T follicular helper cell (primary cell): ENCODE measurements around the gene RBFA.

Experiments used
- DNase-seq: peaks from one replicate; pipeline ENCODE4 v3.0.0-alpha.2; 2020; ENCODE audit warnings: low read depth

The RBFA gene

GRCh38 chr18:80029690-80030089, 4.5 kb upstream of the RBFA start:
- DNase-seq: no peak

GRCh38 chr18:80033181-80034067, 810 bp upstream of the RBFA start:
- DNase-seq: no peak

- no peak for DNase-seq
Measured at GRCh38 chr18:80034852-80035406, 695 bp downstream of the RBFA start.

- no peak for DNase-seq
Measured at GRCh38 chr18:80035997-80036396, 1.8 kb downstream of the RBFA start.

GRCh38 chr18:80037300-80037699, 3.1 kb downstream of the RBFA start:
- no peak for DNase-seq

- no peak for DNase-seq
Measured at GRCh38 chr18:80037869-80038630, 3.8 kb downstream of the RBFA start.

GRCh38 chr18:80040515-80040914, 6.3 kb downstream of the RBFA start:
- no peak for DNase-seq

- DNase-seq: no peak
Measured at GRCh38 chr18:80041424-80041823, 7.2 kb downstream of the RBFA start.

GRCh38 chr18:80042785-80043184, 8.6 kb downstream of the RBFA start:
- DNase-seq: no peak

- DNase-seq: no peak
Measured at GRCh38 chr18:80044072-80044471, 9.8 kb downstream of the RBFA start.

- DNase-seq: no peak
Measured at GRCh38 chr18:80046011-80046410, 11.8 kb downstream of the RBFA start.

- DNase-seq: no peak
Measured at GRCh38 chr18:80046431-80046830, 12.2 kb downstream of the RBFA start.

- DNase-seq: no peak
Measured at GRCh38 chr18:80046961-80047541, 12.8 kb downstream of the RBFA start.

GRCh38 chr18:80050797-80051196, 16.6 kb downstream of the RBFA start:
- no peak for DNase-seq

- no peak for DNase-seq
Measured at GRCh38 chr18:80056095-80056494, 21.9 kb downstream of the RBFA start.

GRCh38 chr18:80059945-80060344, 25.7 kb downstream of the RBFA start:
- no peak for DNase-seq

GRCh38 chr18:80065705-80066104, 31.5 kb downstream of the RBFA start:
- DNase-seq: no peak

- DNase-seq: no peak
Measured at GRCh38 chr18:80067321-80067720, 33.1 kb downstream of the RBFA start.

GRCh38 chr18:80067897-80068296, 33.7 kb downstream of the RBFA start:
- DNase-seq: no peak

- no peak for DNase-seq
Measured at GRCh38 chr18:80068571-80069272, 34.5 kb downstream of the RBFA start.

GRCh38 chr18:80070825-80071224, 36.6 kb downstream of the RBFA start:
- DNase-seq: no peak

- DNase-seq: no peak
Measured at GRCh38 chr18:80074183-80074582, 39.9 kb downstream of the RBFA start.
